Thyroid gland (tissue), 4 donors: ENCODE data around the gene PTGFRN. TPM values are rescaled to one million over a fixed set of nuclear protein-coding genes. Genes with fewer than 3 reads are reported as not detected.

Experiments used
- DNase-seq, 2 donors: peaks; one replicate each; pipeline ENCODE4 v3.0.0-alpha.2; 2019
- H3K27ac ChIP-seq, 3 donors: fragments of 200-600 bp; sonication (generic); 1 replicate in 2 of 3; 2 replicates in 1 of 3; pipeline ENCODE4 v1.5.1; 2016 to 2019; ENCODE audit warnings: mild to moderate bottlenecking in 1 of 3, moderate library complexity in 1 of 3
- H3K27me3 ChIP-seq: fragments of 200-600 bp; sonication (generic); one replicate; pipeline ENCODE4 v1.5.1; 2019
- H3K36me3 ChIP-seq, 2 donors: fragments of 200-600 bp; sonication (generic); one replicate each; pipeline ENCODE4 v1.5.1; 2016 to 2019
- H3K4me1 ChIP-seq, 2 donors: fragments of 200-600 bp; sonication (generic); one replicate each; pipeline ENCODE4 v1.5.1; 2017 to 2019
- H3K4me3 ChIP-seq, 3 donors: fragments of 200-600 bp; sonication (generic); replicated peaks in 1 of 3; 1 replicate in 2 of 3; 2 replicates in 1 of 3; pipeline ENCODE4 v1.5.1; 2016; ENCODE audit warnings: mild to moderate bottlenecking in 1 of 3
- H3K9me3 ChIP-seq: fragments of 200-600 bp; sonication (generic); one replicate; pipeline ENCODE4 v1.5.1; 2017
- POLR2A ChIP-seq, 2 donors: fragments of 450-650 bp; IDR thresholded peaks; one replicate each; pipeline ENCODE4 v1.6.1; 2017; ENCODE audit warnings: antibody characterized with exemption in 2 of 2, mild to moderate bottlenecking in 2 of 2, moderate library complexity in 1 of 2
- WGBS, 2 donors: methylation state at CpG; one replicate each; pipeline ENCODE4 v1.1.5; 2017; 5-methylcytosine and 5-hydroxymethylcytosine counted together
- intact Hi-C: fragments of 100-400 bp; cut with DNase I; formaldehyde crosslinking; loops from one replicate; pipeline ENCODE4 v1.15.1; 2023
- total RNA-seq, 4 donors: library from RNA; depleted of rRNA; stranded (reverse); fragments of >200 nt; gene quantifications; one replicate each; pipeline ENCODE4 v1.2.3, GENCODE V29; 2016
- TF ChIP-seq, protein P1 (sequence below), 6 experiments: fragments of 200-600 bp in 3 of 6; fragments of 450-650 bp in 3 of 6; sonication (generic) in 3 of 6; IDR thresholded peaks; one replicate each; pipeline ENCODE4 v1.5.1; 2016 to 2019; ENCODE audit warnings: antibody characterized with exemption in 6 of 6, mild to moderate bottlenecking in 2 of 6, inconsistent platforms in 1 of 6, moderate library complexity in 1 of 6

Gene PTGFRN
- total RNA-seq, 4 donors from 2014 or later, result 18.7 to 38.7 (median 27.6) TPM

DNA sequence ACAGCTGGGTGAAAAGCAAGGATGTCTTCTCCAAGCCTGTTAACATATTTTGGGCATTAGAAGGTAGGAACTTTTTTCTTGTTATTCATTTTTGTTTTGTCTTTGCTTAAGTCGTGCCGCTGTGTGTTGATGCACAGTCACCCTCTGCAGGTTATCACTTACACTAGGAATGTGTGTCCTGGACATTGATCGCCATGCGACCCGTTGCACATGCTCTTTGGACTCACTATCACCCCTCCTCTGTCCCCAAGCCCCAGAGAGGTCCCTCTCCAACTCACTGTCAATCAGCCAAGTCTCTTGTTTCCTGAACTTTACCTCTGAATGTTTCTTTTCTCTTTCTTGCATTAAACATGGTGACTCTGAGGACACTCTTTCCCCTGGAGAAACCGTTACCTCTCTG lies 51.9 kb downstream of the PTGFRN start:
- no peaks in the 10 kb centered on the region for H3K4me1 ChIP-seq
- intact Hi-C loops, result no loop called here
- 97 to 98% methylated on average over 6 of the region's 6 CpGs for WGBS, 2 donors
- no peak overlapping the region for H3K27ac ChIP-seq
- no peaks in the 10 kb centered on the region for H3K9me3 ChIP-seq
- DNase-seq, result no peak
- H3K4me3 ChIP-seq, result no peak overlapping the region
- peaks cover 0 to 8% of the 10 kb centered on the region in 2 donors for H3K36me3 ChIP-seq
- TF ChIP-seq, protein P1, sequence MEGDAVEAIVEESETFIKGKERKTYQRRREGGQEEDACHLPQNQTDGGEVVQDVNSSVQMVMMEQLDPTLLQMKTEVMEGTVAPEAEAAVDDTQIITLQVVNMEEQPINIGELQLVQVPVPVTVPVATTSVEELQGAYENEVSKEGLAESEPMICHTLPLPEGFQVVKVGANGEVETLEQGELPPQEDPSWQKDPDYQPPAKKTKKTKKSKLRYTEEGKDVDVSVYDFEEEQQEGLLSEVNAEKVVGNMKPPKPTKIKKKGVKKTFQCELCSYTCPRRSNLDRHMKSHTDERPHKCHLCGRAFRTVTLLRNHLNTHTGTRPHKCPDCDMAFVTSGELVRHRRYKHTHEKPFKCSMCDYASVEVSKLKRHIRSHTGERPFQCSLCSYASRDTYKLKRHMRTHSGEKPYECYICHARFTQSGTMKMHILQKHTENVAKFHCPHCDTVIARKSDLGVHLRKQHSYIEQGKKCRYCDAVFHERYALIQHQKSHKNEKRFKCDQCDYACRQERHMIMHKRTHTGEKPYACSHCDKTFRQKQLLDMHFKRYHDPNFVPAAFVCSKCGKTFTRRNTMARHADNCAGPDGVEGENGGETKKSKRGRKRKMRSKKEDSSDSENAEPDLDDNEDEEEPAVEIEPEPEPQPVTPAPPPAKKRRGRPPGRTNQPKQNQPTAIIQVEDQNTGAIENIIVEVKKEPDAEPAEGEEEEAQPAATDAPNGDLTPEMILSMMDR (IDR thresholded peaks at IDR 0.05), result no peak
- no peak for TF ChIP-seq POLR2A (IDR thresholded peaks at IDR 0.05)
- H3K27me3 ChIP-seq, result no peaks in the 10 kb centered on the region

DNA sequence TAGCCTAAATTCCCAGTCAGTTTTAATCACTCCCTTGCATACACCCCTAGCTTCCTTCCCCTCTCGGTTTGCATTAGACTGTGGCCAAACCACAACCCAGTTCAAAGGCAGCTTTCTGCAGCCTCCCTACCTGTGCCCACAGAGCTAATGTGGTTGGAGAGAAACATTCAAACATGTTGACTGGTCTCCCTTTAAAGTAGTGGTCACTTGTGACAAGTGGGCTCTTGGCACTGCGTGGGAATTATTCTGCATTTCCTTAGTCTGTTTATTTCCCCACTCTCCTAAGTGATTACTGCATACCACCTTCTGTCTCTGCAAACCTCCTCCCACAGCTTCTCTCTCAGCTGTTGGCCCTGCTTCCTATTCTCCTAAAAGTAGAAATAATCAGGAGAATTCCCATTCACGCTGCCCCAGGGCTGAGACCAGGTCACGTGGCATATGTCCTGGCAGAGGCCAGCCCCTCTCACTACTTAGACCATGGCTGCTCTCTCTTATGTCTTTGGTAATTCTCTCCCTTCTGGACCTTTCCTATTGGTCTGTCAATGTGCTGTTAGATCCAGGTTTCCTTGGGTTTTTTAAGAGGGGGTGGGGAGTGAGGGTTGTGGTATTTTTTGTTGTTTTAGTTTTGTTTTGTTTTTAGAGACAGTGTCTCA lies 53.4 kb downstream of the PTGFRN start:
- H3K4me1 ChIP-seq, result no peaks in the 10 kb centered on the region
- H3K9me3 ChIP-seq, result no peaks in the 10 kb centered on the region
- DNase-seq, result no peak
- intact Hi-C loops, result no loop called here
- H3K27me3 ChIP-seq, result no peaks in the 10 kb centered on the region
- no peak for TF ChIP-seq POLR2A (IDR thresholded peaks at IDR 0.05)
- TF ChIP-seq, protein P1 (IDR thresholded peaks at IDR 0.05), result no peak
- H3K36me3 ChIP-seq, result peaks cover 0 to 8% of the 10 kb centered on the region in 2 donors
- H3K27ac ChIP-seq, result no peak overlapping the region
- H3K4me3 ChIP-seq, result no peak overlapping the region
- WGBS, 2 donors, result 65 to 69% methylated on average over 4 of the region's 4 CpGs

DNA sequence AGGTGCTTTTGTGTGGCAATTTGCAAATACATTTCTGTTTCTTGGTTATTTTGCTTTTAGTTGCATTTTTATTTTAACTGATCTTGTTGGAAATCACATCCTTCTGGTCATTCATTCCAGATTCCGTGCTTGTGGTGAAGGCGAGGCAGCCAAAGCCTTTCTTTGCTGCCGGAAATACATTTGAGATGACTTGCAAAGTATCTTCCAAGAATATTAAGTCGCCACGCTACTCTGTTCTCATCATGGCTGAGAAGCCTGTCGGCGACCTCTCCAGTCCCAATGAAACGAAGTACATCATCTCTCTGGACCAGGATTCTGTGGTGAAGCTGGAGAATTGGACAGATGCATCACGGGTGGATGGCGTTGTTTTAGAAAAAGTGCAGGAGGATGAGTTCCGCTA lies 57.1 kb downstream of the PTGFRN start:
- Histone ChIP-seq H3K4me3 (no peak overlapping the region), H3K36me3 (peaks cover 0 to 2% of the 10 kb centered on the region in 2 donors), H3K27ac (no peak overlapping the region), H3K9me3 (no peaks in the 10 kb centered on the region), H3K27me3 (no peaks in the 10 kb centered on the region), H3K4me1 (no peaks in the 10 kb centered on the region)
- 95 to 98% methylated on average over 11 of the region's 11 CpGs for WGBS, 2 donors
- no peak for DNase-seq
- TF ChIP-seq POLR2A (IDR thresholded peaks at IDR 0.05), result no peak
- TF ChIP-seq, protein P1 (IDR thresholded peaks at IDR 0.05), result no peak
- intact Hi-C loops, result no loop called here

DNA sequence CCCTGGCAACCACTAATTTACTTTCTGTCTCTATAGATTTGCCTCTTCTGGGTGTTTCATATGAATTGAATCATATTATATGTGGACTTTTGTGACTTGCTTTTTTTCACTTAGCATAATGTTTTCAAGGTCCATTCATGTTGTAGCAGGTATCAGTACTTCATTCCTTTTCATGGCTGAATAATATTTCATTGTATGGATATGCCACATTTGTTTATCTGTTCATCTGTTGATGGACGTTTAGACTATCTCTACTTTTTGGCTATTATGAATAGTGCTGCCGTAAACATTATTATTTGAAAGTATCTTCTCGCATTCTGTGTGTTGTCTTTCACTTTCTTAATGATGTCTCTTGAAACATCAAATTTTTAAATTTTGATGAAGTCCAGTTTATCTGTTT lies 59.0 kb downstream of the PTGFRN start:
- no peaks in the 10 kb centered on the region for H3K9me3 ChIP-seq
- H3K36me3 ChIP-seq, result no peaks in the 10 kb centered on the region
- intact Hi-C loops, result no loop called here
- 88 to 95% methylated on average over 3 of the region's 3 CpGs for WGBS, 2 donors
- no peaks in the 10 kb centered on the region for H3K27me3 ChIP-seq
- TF ChIP-seq, protein P1 (IDR thresholded peaks at IDR 0.05), result no peak
- no peak for TF ChIP-seq POLR2A (IDR thresholded peaks at IDR 0.05)
- peaks cover 0 to 4% of the 10 kb centered on the region in 2 donors for H3K4me1 ChIP-seq
- H3K4me3 ChIP-seq, result no peak overlapping the region
- DNase-seq, result no peak
- H3K27ac ChIP-seq, result no peak overlapping the region

DNA sequence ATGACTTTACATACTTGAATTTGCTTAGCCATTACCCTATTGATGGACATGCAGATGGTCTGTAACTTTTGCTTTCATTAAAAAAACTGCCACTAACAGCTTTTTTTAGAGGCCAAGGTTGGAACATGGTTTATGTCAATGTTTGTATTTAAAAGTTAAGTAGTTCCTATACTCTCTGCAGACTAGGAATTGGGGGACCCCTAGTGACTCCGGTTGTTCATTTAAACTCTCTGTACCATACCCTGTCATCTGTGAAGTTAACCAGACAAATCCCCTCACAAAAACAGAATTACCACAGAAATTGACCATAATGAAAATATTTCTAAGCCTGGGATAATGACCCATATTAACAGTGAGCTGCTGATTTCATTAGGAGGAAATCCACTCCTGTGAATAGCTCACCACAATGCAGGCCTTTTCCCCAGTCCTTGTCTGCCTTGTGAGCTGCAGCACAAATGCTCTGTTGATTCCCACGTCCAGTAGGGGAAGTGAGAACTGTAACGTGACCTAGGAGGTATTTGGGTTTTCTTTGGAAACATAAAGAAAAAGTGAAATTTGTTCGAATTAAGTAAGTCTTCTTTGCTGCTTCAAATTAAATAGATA lies 61.6 kb downstream of the PTGFRN start:
- no peak for DNase-seq
- H3K4me3 ChIP-seq, result no peak overlapping the region
- WGBS, 2 donors, result 84 to 86% methylated on average over 4 of the region's 4 CpGs
- peaks cover 0 to 3% of the 10 kb centered on the region in 2 donors for H3K36me3 ChIP-seq
- TF ChIP-seq, protein P1 (IDR thresholded peaks at IDR 0.05), result no peak
- no peak for TF ChIP-seq POLR2A (IDR thresholded peaks at IDR 0.05)
- H3K9me3 ChIP-seq, result no peaks in the 10 kb centered on the region
- intact Hi-C loops, result no loop called here
- peaks cover 0 to 4% of the 10 kb centered on the region in 2 donors for H3K4me1 ChIP-seq
- no peak overlapping the region for H3K27ac ChIP-seq
- no peaks in the 10 kb centered on the region for H3K27me3 ChIP-seq
